HAP-1 (cell line): ENCODE measurements around the gene ESF1.
"Not testable (repeated sequence)": the region's sequence is repeated elsewhere in the genome, so short reads cannot be mapped to it uniquely, and the experiment has no call there.

Source experiments
- DNase-seq, 2 experiments: peaks; one replicate each; pipeline ENCODE4 v3.0.0-alpha.2; 2016 to 2020; ENCODE audit warnings: low spot score in 2 of 2
- H3K27me3 ChIP-seq: fragments of 250-450 bp; sonication (Bioruptor Pico); 2 replicates; pipeline ENCODE4 v1.5.1; 2020; ENCODE audit warnings: low read depth, mild to moderate bottlenecking, moderate library complexity
- H3K36me3 ChIP-seq: fragments of 250-450 bp; sonication (Bioruptor Pico); replicated peaks from 2 replicates; pipeline ENCODE4 v1.5.1; 2020; ENCODE audit warnings: mild to moderate bottlenecking
- H3K4me1 ChIP-seq: fragments of 250-450 bp; sonication (Bioruptor Pico); 2 replicates; pipeline ENCODE4 v1.5.1; 2020; ENCODE audit warnings: mild to moderate bottlenecking
- H3K4me3 ChIP-seq: fragments of 250-450 bp; sonication (Bioruptor Pico); 2 replicates; pipeline ENCODE4 v1.5.1; 2020; ENCODE audit warnings: mild to moderate bottlenecking, moderate library complexity
- H3K9me3 ChIP-seq: fragments of 250-450 bp; sonication (Bioruptor Pico); 2 replicates; pipeline ENCODE4 v1.5.1; 2020; ENCODE audit warnings: mild to moderate bottlenecking, moderate library complexity
- in situ Hi-C: fragments of 300-500 bp; cut with MboI; formaldehyde crosslinking; loops from 3 replicates; pipeline ENCODE4 v1.14.3; 2020; ENCODE audit warnings: low sequenced_read_pairs, inconsistent platforms, mixed read lengths

Gene ESF1

DNA sequence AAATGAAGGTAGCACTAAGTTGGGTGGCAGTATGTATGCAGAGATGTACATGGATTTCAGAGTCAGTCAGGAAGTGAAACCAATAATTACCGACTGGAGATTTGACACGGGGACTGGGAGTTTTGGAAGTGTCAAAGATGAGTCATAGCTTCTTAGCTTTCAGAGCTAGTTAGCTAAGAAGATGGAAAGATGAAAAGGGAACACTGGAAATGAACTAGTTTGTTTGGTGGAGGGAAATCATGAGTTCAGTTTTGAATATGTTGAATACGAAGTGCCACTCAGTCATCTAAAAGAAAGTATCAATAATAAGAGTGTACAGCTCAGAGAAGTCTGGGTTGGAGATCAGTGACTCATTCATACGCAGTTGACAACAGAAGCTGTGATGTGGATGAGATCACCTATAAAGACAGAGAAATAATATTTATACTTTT is 7.5 kb downstream of the ESF1 start:
- Histone ChIP-seq H3K4me1 (no peaks in the 10 kb centered on the region), H3K36me3 (peaks cover 73% of the 10 kb centered on the region), H3K27me3 (no peaks in the 10 kb centered on the region), H3K4me3 (no peak overlapping the region), H3K9me3 (no peaks in the 10 kb centered on the region)
- DNase-seq: no peak
- in situ Hi-C loops: loop anchor here (25.0 kb wide), 1 partner anchor 840 kb away; no protein-coding TSS in a partner anchor

DNA sequence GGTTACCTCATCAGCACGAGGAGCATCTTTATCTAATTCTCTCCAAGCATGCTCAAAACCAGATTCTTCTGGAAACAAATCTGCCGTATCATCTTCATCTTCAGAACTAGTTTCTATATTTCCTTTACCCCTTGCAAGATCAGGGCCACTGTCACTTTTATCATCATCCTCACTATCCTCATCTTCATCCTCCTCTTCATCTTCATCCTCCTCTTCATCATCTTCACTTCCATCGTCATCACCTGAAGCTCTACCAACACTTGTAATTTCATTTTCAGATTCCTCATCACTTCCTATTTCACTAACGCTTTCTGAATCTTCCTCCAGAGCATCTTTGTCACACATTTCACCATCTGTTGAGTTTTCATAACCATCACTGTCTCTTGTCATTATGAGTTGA is 8.9 kb downstream of the ESF1 start:
- H3K36me3 ChIP-seq: peaks cover 73% of the 10 kb centered on the region

GRCh38 chr20:13772529-13772928 is 12.2 kb downstream of the ESF1 start:
- H3K27me3 ChIP-seq: no peaks in the 10 kb centered on the region
- H3K4me1 ChIP-seq: no peaks in the 10 kb centered on the region
- no peaks in the 10 kb centered on the region for H3K9me3 ChIP-seq
- in situ Hi-C loops: no loop called here
- H3K36me3 ChIP-seq: peaks cover 87% of the 10 kb centered on the region
- H3K4me3 ChIP-seq: no peak overlapping the region
- DNase-seq: no peak

More for the DNA sequence above, 8.9 kb downstream of the ESF1 start:
- Histone ChIP-seq H3K4me1 (no peaks in the 10 kb centered on the region), H3K9me3 (no peaks in the 10 kb centered on the region), H3K4me3 (no peak overlapping the region), H3K27me3 (no peaks in the 10 kb centered on the region)
- DNase-seq: no peak
- in situ Hi-C loops: loop anchor here (25.0 kb wide), 1 partner anchor 839 kb away; no protein-coding TSS in a partner anchor

GRCh38 chr20:13771853-13772453 is 12.8 kb downstream of the ESF1 start:
- Histone ChIP-seq H3K36me3 (peaks cover 87% of the 10 kb centered on the region), H3K9me3 (no peaks in the 10 kb centered on the region), H3K4me3 (no peak overlapping the region), H3K27me3 (no peaks in the 10 kb centered on the region), H3K4me1 (no peaks in the 10 kb centered on the region)
- in situ Hi-C loops: no loop called here
- peak in 1 of 2 experiments; percentile 58 for DNase-seq

DNA sequence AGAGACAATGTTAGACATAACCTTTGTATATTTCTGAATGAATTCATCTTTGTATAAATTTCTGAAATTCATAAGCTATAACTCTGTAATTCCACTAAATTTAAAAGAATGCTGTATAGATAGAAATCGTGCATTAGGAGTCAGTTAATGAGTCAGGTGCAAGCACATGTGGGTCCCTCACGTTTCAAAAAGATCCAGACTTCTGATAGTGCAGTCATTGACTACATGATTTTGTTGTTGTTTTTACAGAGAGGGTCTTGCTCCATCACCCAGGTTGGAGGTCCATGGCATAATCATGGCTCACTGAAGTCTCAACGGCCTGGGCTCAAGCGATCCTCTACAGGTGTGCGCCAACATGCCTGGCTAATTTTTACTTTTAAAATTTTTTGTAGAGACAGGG is 14.6 kb downstream of the ESF1 start:
- H3K27me3 ChIP-seq: no peaks in the 10 kb centered on the region
- H3K9me3 ChIP-seq: peaks cover 4% of the 10 kb centered on the region
- DNase-seq: no peak
- H3K36me3 ChIP-seq: peaks cover 89% of the 10 kb centered on the region
- H3K4me3 ChIP-seq: no peak overlapping the region
- in situ Hi-C loops: no loop called here
- no peaks in the 10 kb centered on the region for H3K4me1 ChIP-seq

GRCh38 chr20:13765868-13766416 is 18.8 kb downstream of the ESF1 start:
- no peak for DNase-seq
- in situ Hi-C loops: no loop called here
- peaks cover 86% of the 10 kb centered on the region for H3K36me3 ChIP-seq

GRCh38 chr20:13765299-13765698 is 19.4 kb downstream of the ESF1 start:
- Histone ChIP-seq H3K9me3 (peaks cover 4% of the 10 kb centered on the region), H3K27me3 (no peaks in the 10 kb centered on the region), H3K4me3 (no peak overlapping the region), H3K4me1 (no peaks in the 10 kb centered on the region), H3K36me3 (peaks cover 80% of the 10 kb centered on the region)
- in situ Hi-C loops: no loop called here
- no peak for DNase-seq

More at GRCh38 chr20:13765868-13766416, 18.8 kb downstream of the ESF1 start:
- Histone ChIP-seq H3K9me3 (peaks cover 4% of the 10 kb centered on the region), H3K27me3 (no peaks in the 10 kb centered on the region), H3K4me3 (no peak overlapping the region), H3K4me1 (no peaks in the 10 kb centered on the region)

GRCh38 chr20:13760451-13760946 is 24.2 kb downstream of the ESF1 start:
- DNase-seq, H3K4me1 ChIP-seq, H3K4me3 ChIP-seq, H3K9me3 ChIP-seq, H3K27me3 ChIP-seq, in situ Hi-C loops: not testable (repeated sequence)
- peaks cover 69% of the 10 kb centered on the region for H3K36me3 ChIP-seq

DNA sequence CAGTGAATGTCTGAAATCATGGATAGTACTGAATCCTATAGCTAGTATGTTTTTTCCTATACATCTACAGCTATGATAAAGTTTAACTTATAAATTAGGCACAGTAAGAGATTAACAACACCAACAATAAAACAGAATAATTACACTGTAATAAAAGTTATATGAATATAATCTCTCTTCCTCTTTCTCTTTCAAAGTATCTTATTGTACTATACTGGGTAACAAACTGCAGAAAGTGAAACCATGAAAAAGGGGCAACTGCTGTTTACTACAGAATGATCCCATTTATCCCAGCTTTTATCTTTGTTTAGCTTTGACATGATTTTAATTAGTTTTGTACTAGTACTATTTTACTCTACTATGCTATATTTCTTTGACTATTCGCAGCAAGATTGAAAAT is 25.8 kb downstream of the ESF1 start:
- H3K4me1 ChIP-seq: no peaks in the 10 kb centered on the region
- H3K4me3 ChIP-seq: no peak overlapping the region
- no peak for DNase-seq
- in situ Hi-C loops: no loop called here
- no peaks in the 10 kb centered on the region for H3K9me3 ChIP-seq
- peaks cover 67% of the 10 kb centered on the region for H3K36me3 ChIP-seq
- no peaks in the 10 kb centered on the region for H3K27me3 ChIP-seq

DNA sequence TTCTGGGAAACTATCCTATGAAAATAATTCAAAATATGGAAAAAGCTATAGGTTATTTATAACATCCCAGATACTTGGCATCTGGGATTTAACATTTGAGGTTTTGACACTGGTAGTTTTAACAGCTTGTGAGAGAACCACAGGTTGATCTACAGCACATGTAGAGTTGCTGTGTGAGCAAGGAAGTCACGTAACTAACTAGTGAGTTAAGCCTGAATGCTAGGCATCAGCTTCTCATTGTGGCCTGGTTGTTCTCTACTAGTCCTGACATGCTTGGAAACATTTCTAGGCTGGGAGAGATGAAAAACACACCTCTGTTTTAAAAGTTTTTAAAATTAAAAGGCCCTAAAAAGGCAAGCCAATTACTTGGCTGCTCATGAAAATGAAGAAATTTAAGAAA is 28.2 kb downstream of the ESF1 start:
- Histone ChIP-seq H3K4me1 (peaks cover 3% of the 10 kb centered on the region; the same call in 1 of the 2 replicates), H3K27me3 (no peaks in the 10 kb centered on the region), H3K4me3 (no peak overlapping the region), H3K36me3 (peaks cover 51% of the 10 kb centered on the region), H3K9me3 (no peaks in the 10 kb centered on the region)
- DNase-seq: no peak
- in situ Hi-C loops: no loop called here

DNA sequence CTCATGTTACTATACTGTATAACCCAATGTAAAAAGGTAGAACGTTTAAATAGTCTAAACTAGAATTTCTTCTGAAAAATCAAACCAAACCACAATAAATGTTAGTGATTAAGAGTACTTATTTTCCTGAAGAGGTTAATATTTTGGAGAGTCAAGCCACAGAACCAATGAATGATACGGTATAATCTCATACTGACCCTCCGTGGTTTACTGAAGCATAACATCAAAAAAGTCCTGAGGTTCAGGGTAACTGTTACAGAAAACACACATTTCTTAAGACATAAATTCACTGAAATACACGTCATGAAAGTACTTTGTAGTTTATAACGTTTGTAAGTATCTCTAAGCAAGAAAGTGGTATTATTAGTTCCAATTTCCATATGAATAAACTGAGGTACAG is 28.9 kb downstream of the ESF1 start:
- Histone ChIP-seq H3K9me3 (no peaks in the 10 kb centered on the region), H3K36me3 (peaks cover 48% of the 10 kb centered on the region), H3K4me3 (no peak overlapping the region), H3K27me3 (no peaks in the 10 kb centered on the region), H3K4me1 (peaks cover 3% of the 10 kb centered on the region; the same call in 1 of the 2 replicates)
- in situ Hi-C loops: no loop called here
- no peak for DNase-seq

- no peak for DNase-seq
- in situ Hi-C loops: no loop called here
- Histone ChIP-seq H3K27me3 (no peaks in the 10 kb centered on the region), H3K36me3 (peaks cover 34% of the 10 kb centered on the region), H3K4me3 (no peak overlapping the region), H3K4me1 (peaks cover 3% of the 10 kb centered on the region; the same call in 1 of the 2 replicates), H3K9me3 (no peaks in the 10 kb centered on the region)
These were observed 31.2 kb downstream of the ESF1 start for GRCh38 chr20:13753436-13754036.

DNA sequence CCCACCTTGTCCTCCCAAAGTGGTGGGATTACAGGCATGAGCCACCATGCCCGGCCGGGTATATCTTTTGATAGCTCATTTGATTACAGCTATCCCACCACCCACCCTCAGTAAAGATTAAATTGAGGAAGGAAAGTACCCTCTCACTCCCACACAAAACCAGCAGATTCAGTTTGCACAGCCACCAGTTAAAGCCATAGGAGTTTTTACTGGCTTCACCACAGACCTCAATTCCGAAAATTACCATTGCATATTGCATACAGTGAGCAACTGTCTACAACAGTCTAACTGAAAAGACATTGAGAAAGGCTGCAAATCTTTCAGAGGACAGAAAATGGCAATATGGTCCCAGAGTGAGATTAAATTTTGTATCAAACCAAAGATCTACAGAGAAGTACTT is 34.9 kb downstream of the ESF1 start:
- Histone ChIP-seq H3K4me1 (peaks cover 3% of the 10 kb centered on the region; the same call in 1 of the 2 replicates), H3K27me3 (no peaks in the 10 kb centered on the region), H3K36me3 (peaks cover 16% of the 10 kb centered on the region), H3K4me3 (no peak overlapping the region), H3K9me3 (no peaks in the 10 kb centered on the region)
- DNase-seq: no peak
- in situ Hi-C loops: no loop called here

GRCh38 chr20:13745784-13746183 is 38.9 kb downstream of the ESF1 start:
- H3K4me3 ChIP-seq: no peak overlapping the region
- no peaks in the 10 kb centered on the region for H3K4me1 ChIP-seq
- no peaks in the 10 kb centered on the region for H3K9me3 ChIP-seq
- H3K27me3 ChIP-seq: no peaks in the 10 kb centered on the region
- peaks cover 12% of the 10 kb centered on the region for H3K36me3 ChIP-seq
- in situ Hi-C loops: no loop called here
- no peak for DNase-seq
